ENCODE data around the gene GRIA1.

GRCh38 chr5:153655201-153655510 is 164.7 kb downstream of the GRIA1 start:
- TF ChIP-seq CTCF (IDR thresholded peaks at IDR 0.05) (no peak), EZH2 (IDR thresholded peaks at IDR 0.05; ENCODE audit: borderline replicate concordance, insufficient read depth, low read depth, low read length, poor library complexity, severe bottlenecking) (no peak)

Measured in B cell (primary cell).